ENCODE data around the gene HLF.

GRCh38 chr17:55219459-55219858 lies 45.3 kb upstream of the HLF start:
- TF ChIP-seq POLR2A (IDR thresholded peaks at IDR 0.05) (no peak), CTCF (IDR thresholded peaks at IDR 0.05) (no peak)

Data from upper lobe of left lung (tissue), 4 donors.